ENCODE data around the gene SELENBP1.

The SELENBP1 gene

GRCh38 chr1:151372058-151372934, at the start of gene SELENBP1:
Gene SELENBP1 (minus strand): TSS chr1:151372705. CDS start chr1:151372641, 64 bp downstream.
- Histone ChIP-seq H3K4me1 (ENCODE audit: insufficient read depth, low read length) (peaks cover 13% of the 10 kb centered on the region), H3K4me3 (ENCODE audit: low read length) (peak within 1 kb of the TSS; percentile 58), H3K27me3 (ENCODE audit: insufficient read depth, low read length) (no peaks in the 10 kb centered on the region), H2AFZ (ENCODE audit: low read depth, low read length) (peak within 1 kb of the TSS; percentile 70), H3K36me3 (ENCODE audit: insufficient read depth, low read length) (no peaks in the 10 kb centered on the region), H3K9me3 (ENCODE audit: low read length) (no peaks in the 10 kb centered on the region)

- peaks cover 80% of the 10 kb centered on the region for H3K36me3 ChIP-seq (ENCODE audit: insufficient read depth, low read length)
These were observed 47.3 kb upstream of the SELENBP1 start for GRCh38 chr1:151419819-151420218.

GRCh38 chr1:151418081-151418480, 45.6 kb upstream of the SELENBP1 start:
- Histone ChIP-seq H3K9me3 (ENCODE audit: low read length) (no peaks in the 10 kb centered on the region), H2AFZ (ENCODE audit: low read depth, low read length) (no peak overlapping the region), H3K27me3 (ENCODE audit: insufficient read depth, low read length) (no peaks in the 10 kb centered on the region), H3K36me3 (ENCODE audit: insufficient read depth, low read length) (peaks cover 75% of the 10 kb centered on the region), H3K4me3 (ENCODE audit: low read length) (no peak overlapping the region), H3K4me1 (ENCODE audit: insufficient read depth, low read length) (no peaks in the 10 kb centered on the region)

More at GRCh38 chr1:151419819-151420218, 47.3 kb upstream of the SELENBP1 start:
- Histone ChIP-seq H3K4me1 (ENCODE audit: insufficient read depth, low read length) (no peaks in the 10 kb centered on the region), H3K27me3 (ENCODE audit: insufficient read depth, low read length) (no peaks in the 10 kb centered on the region), H3K9me3 (ENCODE audit: low read length) (no peaks in the 10 kb centered on the region), H3K4me3 (ENCODE audit: low read length) (no peak overlapping the region), H2AFZ (ENCODE audit: low read depth, low read length) (no peak overlapping the region)

GRCh38 chr1:151416231-151416630, 43.7 kb upstream of the SELENBP1 start:
- H3K36me3 ChIP-seq (ENCODE audit: insufficient read depth, low read length): peaks cover 77% of the 10 kb centered on the region
- no peaks in the 10 kb centered on the region for H3K27me3 ChIP-seq (ENCODE audit: insufficient read depth, low read length)
- no peak overlapping the region for H2AFZ ChIP-seq (ENCODE audit: low read depth, low read length)
- H3K9me3 ChIP-seq (ENCODE audit: low read length): no peaks in the 10 kb centered on the region
- no peak overlapping the region for H3K4me3 ChIP-seq (ENCODE audit: low read length)
- H3K4me1 ChIP-seq (ENCODE audit: insufficient read depth, low read length): no peaks in the 10 kb centered on the region

GRCh38 chr1:151411884-151412283, 39.4 kb upstream of the SELENBP1 start:
- H3K4me3 ChIP-seq (ENCODE audit: low read length): no peak overlapping the region
- peaks cover 87% of the 10 kb centered on the region for H3K36me3 ChIP-seq (ENCODE audit: insufficient read depth, low read length)
- H3K27me3 ChIP-seq (ENCODE audit: insufficient read depth, low read length): no peaks in the 10 kb centered on the region
- no peaks in the 10 kb centered on the region for H3K4me1 ChIP-seq (ENCODE audit: insufficient read depth, low read length)
- H2AFZ ChIP-seq (ENCODE audit: low read depth, low read length): no peak overlapping the region
- H3K9me3 ChIP-seq (ENCODE audit: low read length): no peaks in the 10 kb centered on the region

GRCh38 chr1:151408891-151409290, 36.4 kb upstream of the SELENBP1 start:
- H3K9me3 ChIP-seq (ENCODE audit: low read length): no peaks in the 10 kb centered on the region
- H2AFZ ChIP-seq (ENCODE audit: low read depth, low read length): no peak overlapping the region
- no peaks in the 10 kb centered on the region for H3K4me1 ChIP-seq (ENCODE audit: insufficient read depth, low read length)
- H3K27me3 ChIP-seq (ENCODE audit: insufficient read depth, low read length): no peaks in the 10 kb centered on the region
- H3K36me3 ChIP-seq (ENCODE audit: insufficient read depth, low read length): peaks cover 94% of the 10 kb centered on the region
- no peak overlapping the region for H3K4me3 ChIP-seq (ENCODE audit: low read length)

- H3K4me1 ChIP-seq (ENCODE audit: insufficient read depth, low read length): no peaks in the 10 kb centered on the region
- H3K36me3 ChIP-seq (ENCODE audit: insufficient read depth, low read length): peaks cover 94% of the 10 kb centered on the region
- no peaks in the 10 kb centered on the region for H3K27me3 ChIP-seq (ENCODE audit: insufficient read depth, low read length)
- no peak overlapping the region for H3K4me3 ChIP-seq (ENCODE audit: low read length)
- H3K9me3 ChIP-seq (ENCODE audit: low read length): no peaks in the 10 kb centered on the region
- no peak overlapping the region for H2AFZ ChIP-seq (ENCODE audit: low read depth, low read length)
These were observed 34.8 kb upstream of the SELENBP1 start for GRCh38 chr1:151407304-151407703.

GRCh38 chr1:151406176-151406575, 33.7 kb upstream of the SELENBP1 start:
- peaks cover under 1% of the 10 kb centered on the region for H3K4me1 ChIP-seq (ENCODE audit: insufficient read depth, low read length)
- no peak overlapping the region for H3K4me3 ChIP-seq (ENCODE audit: low read length)
- H3K9me3 ChIP-seq (ENCODE audit: low read length): no peaks in the 10 kb centered on the region
- no peak overlapping the region for H2AFZ ChIP-seq (ENCODE audit: low read depth, low read length)
- H3K36me3 ChIP-seq (ENCODE audit: insufficient read depth, low read length): peaks cover 94% of the 10 kb centered on the region
- H3K27me3 ChIP-seq (ENCODE audit: insufficient read depth, low read length): no peaks in the 10 kb centered on the region

GRCh38 chr1:151405187-151405951, 32.9 kb upstream of the SELENBP1 start:
- Histone ChIP-seq H3K4me3 (ENCODE audit: low read length) (no peak overlapping the region), H3K27me3 (ENCODE audit: insufficient read depth, low read length) (no peaks in the 10 kb centered on the region), H3K36me3 (ENCODE audit: insufficient read depth, low read length) (peaks cover 94% of the 10 kb centered on the region), H3K4me1 (ENCODE audit: insufficient read depth, low read length) (peaks cover 9% of the 10 kb centered on the region), H3K9me3 (ENCODE audit: low read length) (no peaks in the 10 kb centered on the region), H2AFZ (ENCODE audit: low read depth, low read length) (no peak overlapping the region)

- H3K27me3 ChIP-seq (ENCODE audit: insufficient read depth, low read length): no peaks in the 10 kb centered on the region
- H3K4me1 ChIP-seq (ENCODE audit: insufficient read depth, low read length): peaks cover 13% of the 10 kb centered on the region
- H3K4me3 ChIP-seq (ENCODE audit: low read length): no peak overlapping the region
- H2AFZ ChIP-seq (ENCODE audit: low read depth, low read length): no peak overlapping the region
- H3K36me3 ChIP-seq (ENCODE audit: insufficient read depth, low read length): peaks cover 77% of the 10 kb centered on the region
- H3K9me3 ChIP-seq (ENCODE audit: low read length): no peaks in the 10 kb centered on the region
These were observed 31.1 kb upstream of the SELENBP1 start for GRCh38 chr1:151403612-151404011.

- Histone ChIP-seq H3K4me1 (ENCODE audit: insufficient read depth, low read length) (peaks cover 13% of the 10 kb centered on the region), H3K36me3 (ENCODE audit: insufficient read depth, low read length) (peaks cover 70% of the 10 kb centered on the region), H3K9me3 (ENCODE audit: low read length) (no peaks in the 10 kb centered on the region), H3K27me3 (ENCODE audit: insufficient read depth, low read length) (no peaks in the 10 kb centered on the region), H2AFZ (ENCODE audit: low read depth, low read length) (no peak overlapping the region), H3K4me3 (ENCODE audit: low read length) (no peak overlapping the region)
These were observed 30.3 kb upstream of the SELENBP1 start for GRCh38 chr1:151402764-151403163.

GRCh38 chr1:151401860-151402259, 29.4 kb upstream of the SELENBP1 start:
- H3K4me1 ChIP-seq (ENCODE audit: insufficient read depth, low read length): peaks cover 13% of the 10 kb centered on the region
- no peak overlapping the region for H2AFZ ChIP-seq (ENCODE audit: low read depth, low read length)
- no peak overlapping the region for H3K4me3 ChIP-seq (ENCODE audit: low read length)
- H3K9me3 ChIP-seq (ENCODE audit: low read length): no peaks in the 10 kb centered on the region
- H3K27me3 ChIP-seq (ENCODE audit: insufficient read depth, low read length): no peaks in the 10 kb centered on the region
- peaks cover 62% of the 10 kb centered on the region for H3K36me3 ChIP-seq (ENCODE audit: insufficient read depth, low read length)

GRCh38 chr1:151401125-151401788, 28.8 kb upstream of the SELENBP1 start:
- H3K27me3 ChIP-seq (ENCODE audit: insufficient read depth, low read length): no peaks in the 10 kb centered on the region
- H2AFZ ChIP-seq (ENCODE audit: low read depth, low read length): no peak overlapping the region
- peaks cover 56% of the 10 kb centered on the region for H3K36me3 ChIP-seq (ENCODE audit: insufficient read depth, low read length)
- H3K4me1 ChIP-seq (ENCODE audit: insufficient read depth, low read length): peaks cover 13% of the 10 kb centered on the region
- peak overlapping the region; percentile 56 for H3K4me3 ChIP-seq (ENCODE audit: low read length)
- no peaks in the 10 kb centered on the region for H3K9me3 ChIP-seq (ENCODE audit: low read length)
